Right atrium auricular region (tissue), 2 donors: ENCODE measurements around the gene TMEM117. TPM values are rescaled to one million over a fixed set of nuclear protein-coding genes. Genes with fewer than 3 reads are reported as not detected.
"Not testable (repeated sequence)": the region's sequence is repeated elsewhere in the genome, so short reads cannot be mapped to it uniquely, and the experiment has no call there.

Experiments used
- DNase-seq: peaks from one replicate; pipeline ENCODE4 v3.0.0-alpha.2; 2019; ENCODE audit warnings: low spot score
- H3K27ac ChIP-seq, 2 donors: fragments of 200-600 bp; sonication (generic); 1 replicate in 1 of 2; 2 replicates in 1 of 2; pipeline ENCODE4 v1.5.1; 2016 to 2019
- H3K27me3 ChIP-seq, 2 donors: fragments of 200-600 bp; sonication (generic); one replicate each; pipeline versions ENCODE4 v1.5.1 to v1.6.0; 2017 to 2019
- H3K36me3 ChIP-seq: fragments of 200-600 bp; sonication (generic); one replicate; pipeline ENCODE4 v1.5.1; 2016
- H3K4me1 ChIP-seq, 2 donors: fragments of 200-600 bp; sonication (generic); one replicate each; pipeline versions ENCODE4 v1.5.1 to v1.6.0; 2017 to 2019
- H3K4me3 ChIP-seq, 2 donors: fragments of 200-600 bp; sonication (generic); 1 replicate in 1 of 2; 2 replicates in 1 of 2; pipeline ENCODE4 v1.5.1; 2017 to 2019; ENCODE audit warnings: mild to moderate bottlenecking in 1 of 2, moderate library complexity in 1 of 2
- H3K9me3 ChIP-seq, 2 donors: fragments of 200-600 bp; sonication (generic); one replicate each; pipeline ENCODE4 v1.5.1; 2019
- CTCF ChIP-seq, 2 donors: fragments of 200-600 bp; sonication (generic); IDR thresholded peaks; one replicate each; pipeline ENCODE4 v1.5.1; 2019; ENCODE audit warnings: antibody characterized with exemption in 2 of 2
- total RNA-seq, 2 donors: library from RNA; depleted of rRNA; stranded (reverse); fragments of >200 nt; gene quantifications; one replicate each; pipeline ENCODE4 v1.1.0, GENCODE V29; 2016

The TMEM117 gene
- total RNA-seq, 2 donors from 2014 or later: 10.8 to 24.1 TPM

GRCh38 chr12:44034906-44035305, 199.0 kb downstream of the TMEM117 start:
- Histone ChIP-seq H3K4me3 (no peak overlapping the region), H3K27ac (no peak overlapping the region), H3K36me3 (no peaks in the 10 kb centered on the region), H3K27me3 (no peaks in the 10 kb centered on the region), H3K9me3 (peaks cover 0 to 8% of the 10 kb centered on the region in 2 donors), H3K4me1 (no peaks in the 10 kb centered on the region)
- TF ChIP-seq CTCF (IDR thresholded peaks at IDR 0.05): no peak
- no peak for DNase-seq

GRCh38 chr12:44036875-44037443, 201.1 kb downstream of the TMEM117 start:
- no peaks in the 10 kb centered on the region for H3K9me3 ChIP-seq
- H3K27ac ChIP-seq: no peak overlapping the region
- DNase-seq: no peak
- H3K27me3 ChIP-seq: no peaks in the 10 kb centered on the region
- H3K4me1 ChIP-seq: no peaks in the 10 kb centered on the region
- no peak for TF ChIP-seq CTCF (IDR thresholded peaks at IDR 0.05)
- no peak overlapping the region for H3K4me3 ChIP-seq
- H3K36me3 ChIP-seq: no peaks in the 10 kb centered on the region

- Histone ChIP-seq H3K4me1 (no peaks in the 10 kb centered on the region), H3K27ac (no peak overlapping the region), H3K36me3 (no peaks in the 10 kb centered on the region), H3K27me3 (no peaks in the 10 kb centered on the region), H3K9me3 (no peaks in the 10 kb centered on the region), H3K4me3 (no peak overlapping the region)
- no peak for DNase-seq
- TF ChIP-seq CTCF (IDR thresholded peaks at IDR 0.05): no peak
These were observed 202.5 kb downstream of the TMEM117 start for GRCh38 chr12:44038411-44038810.

- H3K27ac ChIP-seq: not testable (repeated sequence)
These were observed 208.6 kb downstream of the TMEM117 start for GRCh38 chr12:44044491-44044890.

DNA sequence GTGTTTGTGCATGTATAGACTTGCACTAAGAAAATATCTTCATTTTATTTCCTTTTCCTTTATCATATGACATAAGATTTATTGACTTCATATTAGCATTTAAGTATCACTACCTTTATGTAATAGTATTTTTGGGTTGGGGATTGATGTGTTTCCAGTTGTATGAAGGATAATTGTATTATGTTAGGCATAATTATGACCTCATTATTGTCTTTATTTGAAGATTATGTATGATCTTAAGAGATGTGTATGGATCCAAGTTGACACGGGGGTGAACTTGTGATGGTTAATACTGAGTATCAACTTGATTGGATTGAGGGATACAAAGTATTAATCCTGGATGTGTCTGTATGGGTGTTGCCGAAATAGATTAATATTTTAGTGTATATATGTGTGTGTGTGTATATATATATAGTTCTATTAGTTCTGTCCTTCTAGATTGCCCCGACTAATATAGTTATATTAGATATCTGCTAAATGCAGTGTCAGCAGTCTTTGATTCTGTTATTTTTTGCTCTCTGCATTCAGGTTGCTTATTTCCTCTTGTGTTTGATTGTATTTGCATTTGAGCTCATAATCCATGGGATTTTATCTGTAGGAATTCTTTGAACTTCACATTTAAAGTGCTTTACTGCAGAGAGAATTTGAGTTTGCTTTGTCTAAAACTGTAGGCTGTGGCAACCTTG, 211.0 kb downstream of the TMEM117 start:
- no peak overlapping the region for H3K4me3 ChIP-seq
- TF ChIP-seq CTCF (IDR thresholded peaks at IDR 0.05): no peak
- H3K36me3 ChIP-seq: no peaks in the 10 kb centered on the region
- no peaks in the 10 kb centered on the region for H3K4me1 ChIP-seq
- no peak overlapping the region for H3K27ac ChIP-seq
- no peaks in the 10 kb centered on the region for H3K9me3 ChIP-seq
- no peaks in the 10 kb centered on the region for H3K27me3 ChIP-seq
- DNase-seq: no peak

More at GRCh38 chr12:44044491-44044890, 208.6 kb downstream of the TMEM117 start:
- not testable (repeated sequence) for H3K4me3 ChIP-seq, H3K4me1 ChIP-seq, DNase-seq, H3K9me3 ChIP-seq, H3K27me3 ChIP-seq, H3K36me3 ChIP-seq

DNA sequence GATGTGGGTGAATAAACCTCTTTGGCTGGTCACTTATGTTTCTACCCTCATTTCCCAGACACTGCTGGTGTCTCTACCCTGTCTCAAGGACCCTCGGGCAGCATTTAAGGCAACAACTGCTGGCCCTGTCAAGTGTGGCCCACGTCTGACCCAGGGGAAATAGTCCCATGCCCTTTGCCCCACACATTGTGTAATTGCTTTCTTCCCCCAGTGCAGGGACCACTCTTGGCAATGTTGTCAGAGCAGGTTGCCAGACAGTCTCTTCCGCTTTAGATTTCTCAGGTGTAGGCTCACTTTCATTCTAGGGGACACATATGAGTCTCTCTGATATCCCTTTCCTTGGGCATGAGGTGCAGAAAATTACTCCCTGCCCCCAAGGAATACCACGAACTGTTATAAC, 216.7 kb downstream of the TMEM117 start:
- Histone ChIP-seq H3K4me3 (no peak overlapping the region), H3K27me3 (no peaks in the 10 kb centered on the region), H3K4me1 (no peaks in the 10 kb centered on the region), H3K36me3 (no peaks in the 10 kb centered on the region), H3K9me3 (no peaks in the 10 kb centered on the region), H3K27ac (no peak overlapping the region)
- no peak for TF ChIP-seq CTCF (IDR thresholded peaks at IDR 0.05)
- DNase-seq: no peak
